Panc1 (cell line): ENCODE measurements around the gene INPP5A.

Experiments used
- CTCF ChIP-seq: fragments of 450-650 bp; IDR thresholded peaks from 2 replicates; pipeline ENCODE4 v1.5.1; 2017; ENCODE audit warnings: mild to moderate bottlenecking
- POLR2AphosphoS5 ChIP-seq: IDR thresholded peaks from 2 replicates; pipeline ENCODE4 v1.6.1; 2012; ENCODE audit warnings: mild to moderate bottlenecking, low read depth, low read length, moderate library complexity
- REST ChIP-seq, 2 experiments: IDR thresholded peaks; 2 replicates each; pipeline ENCODE4 v1.6.1; 2011 to 2012; ENCODE audit warnings: low read depth in 2 of 2, control low read depth in 1 of 2, low read length in 1 of 2, mild to moderate bottlenecking in 1 of 2, moderate library complexity in 1 of 2; ENCODE audit not compliant: insufficient read depth in 1 of 2

GRCh38 chr10:132701099-132701845 is 163.7 kb downstream of the INPP5A start:
- TF ChIP-seq CTCF (no peak), POLR2AphosphoS5 (no peak), REST (IDR thresholded peaks at IDR 0.05; ENCODE audit: insufficient read depth in 1 of 2, low read depth in 2 of 2, low read length in 1 of 2) (no peak)
